ENCODE data around the gene HSD17B12. TPM values are rescaled to one million over a fixed set of nuclear protein-coding genes. Genes with fewer than 3 reads are reported as not detected.

HSD17B12 gene
- total RNA-seq, 2 experiments from 2014 or later, result 70.9 to 138 TPM

DNA sequence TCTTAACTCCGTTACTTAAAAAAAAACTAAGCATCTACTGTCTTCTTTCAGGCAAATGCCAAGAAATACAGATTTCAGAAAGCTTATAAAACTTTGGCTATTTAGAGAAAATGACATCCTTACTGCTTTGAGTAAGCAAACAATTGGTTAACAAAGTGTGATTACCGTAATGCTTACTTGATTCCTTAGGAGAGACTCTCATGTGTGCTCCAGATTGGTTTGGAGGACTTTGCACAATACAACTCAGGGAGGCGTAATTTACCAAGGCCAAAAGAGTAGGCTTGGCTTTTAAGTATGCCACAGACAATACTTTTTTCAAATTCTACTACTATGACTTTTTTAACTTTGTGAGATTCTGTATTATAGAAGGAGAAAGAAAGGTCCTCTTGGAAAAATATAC is 123.2 kb downstream of the HSD17B12 start:
- BruUV-seq (replicated peaks), result no TSS peak
- H3K27ac ChIP-seq (ENCODE audit: low read depth, low read length, poor library complexity, severe bottlenecking), result no peak overlapping the region
- no peaks in the 10 kb centered on the region for H3K4me1 ChIP-seq (ENCODE audit: insufficient read depth, low read length, poor library complexity, severe bottlenecking)
- H3K79me2 ChIP-seq (ENCODE audit: insufficient read depth, low read depth, low read length), result no peaks in the 10 kb centered on the region
- DNase-seq (ENCODE audit: low spot score), result no peak
- H3K9me3 ChIP-seq (ENCODE audit: low read length), result peaks cover 6% of the 10 kb centered on the region; the same call in 1 of the 2 replicates
- no peak overlapping the region for H3K4me2 ChIP-seq (ENCODE audit: low read length)
- peaks cover 64% of the 10 kb centered on the region for H3K36me3 ChIP-seq (ENCODE audit: insufficient read depth, low read length)
- POLR2A ChIA-PET, result interaction anchor here (0.6 to 1.0 kb wide), 3 partner anchors 11 to 29 kb away, joined by 3 to 4 read pairs (median 3); no protein-coding TSS in a partner anchor
- no peaks in the 10 kb centered on the region for H3K9me2 ChIP-seq (ENCODE audit: insufficient read depth, low read length)
- CTCF ChIA-PET (ENCODE audit: unreplicated experiment), result no interaction called here
- no peak for TF ChIP-seq EZH2phosphoT487 (IDR thresholded peaks at IDR 0.05; ENCODE audit: borderline replicate concordance, low read depth, low read length)
- TF ChIP-seq, protein P1, sequence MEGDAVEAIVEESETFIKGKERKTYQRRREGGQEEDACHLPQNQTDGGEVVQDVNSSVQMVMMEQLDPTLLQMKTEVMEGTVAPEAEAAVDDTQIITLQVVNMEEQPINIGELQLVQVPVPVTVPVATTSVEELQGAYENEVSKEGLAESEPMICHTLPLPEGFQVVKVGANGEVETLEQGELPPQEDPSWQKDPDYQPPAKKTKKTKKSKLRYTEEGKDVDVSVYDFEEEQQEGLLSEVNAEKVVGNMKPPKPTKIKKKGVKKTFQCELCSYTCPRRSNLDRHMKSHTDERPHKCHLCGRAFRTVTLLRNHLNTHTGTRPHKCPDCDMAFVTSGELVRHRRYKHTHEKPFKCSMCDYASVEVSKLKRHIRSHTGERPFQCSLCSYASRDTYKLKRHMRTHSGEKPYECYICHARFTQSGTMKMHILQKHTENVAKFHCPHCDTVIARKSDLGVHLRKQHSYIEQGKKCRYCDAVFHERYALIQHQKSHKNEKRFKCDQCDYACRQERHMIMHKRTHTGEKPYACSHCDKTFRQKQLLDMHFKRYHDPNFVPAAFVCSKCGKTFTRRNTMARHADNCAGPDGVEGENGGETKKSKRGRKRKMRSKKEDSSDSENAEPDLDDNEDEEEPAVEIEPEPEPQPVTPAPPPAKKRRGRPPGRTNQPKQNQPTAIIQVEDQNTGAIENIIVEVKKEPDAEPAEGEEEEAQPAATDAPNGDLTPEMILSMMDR (conservative IDR thresholded peaks at IDR 0.05; ENCODE audit: low read length), result no peak
- intact Hi-C loops (cut with micrococcal nuclease; ENCODE audit: unreplicated experiment), result no loop called here
- no peaks in the 10 kb centered on the region for H4K20me1 ChIP-seq (ENCODE audit: insufficient read depth, low read length)
- no peak overlapping the region for H3K4me3 ChIP-seq (ENCODE audit: low read depth, low read length, poor library complexity, severe bottlenecking)
- H2AFZ ChIP-seq (ENCODE audit: low read length), result no peak overlapping the region

DNA sequence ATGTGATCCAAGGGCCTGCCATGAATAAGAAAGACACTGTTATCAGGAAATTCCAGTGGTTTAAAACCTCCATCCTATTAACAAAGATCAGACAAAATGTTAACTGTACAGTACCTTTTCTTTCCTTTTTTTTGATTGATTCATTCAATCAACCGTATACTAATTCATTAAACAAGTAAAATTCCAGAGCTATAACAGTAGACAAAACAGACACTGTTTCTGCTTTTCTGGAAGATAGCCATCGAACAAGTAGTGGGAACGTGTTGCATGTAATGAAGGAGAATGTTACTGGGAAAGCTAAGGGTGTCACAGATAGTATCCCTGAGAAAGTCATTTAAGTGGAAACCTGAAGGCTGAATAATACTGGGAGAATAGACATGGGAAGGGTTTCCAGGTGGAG is 126.4 kb downstream of the HSD17B12 start:
- BruUV-seq (replicated peaks), result no TSS peak
- Histone ChIP-seq H2AFZ (ENCODE audit: low read length) (no peak overlapping the region), H3K79me2 (ENCODE audit: insufficient read depth, low read depth, low read length) (no peaks in the 10 kb centered on the region), H3K4me1 (ENCODE audit: insufficient read depth, low read length, poor library complexity, severe bottlenecking) (no peaks in the 10 kb centered on the region), H3K36me3 (ENCODE audit: insufficient read depth, low read length) (peaks cover 43% of the 10 kb centered on the region), H3K4me3 (ENCODE audit: low read depth, low read length, poor library complexity, severe bottlenecking) (no peak overlapping the region), H4K20me1 (ENCODE audit: insufficient read depth, low read length) (no peaks in the 10 kb centered on the region), H3K9me3 (ENCODE audit: low read length) (peaks cover 6% of the 10 kb centered on the region; the same call in 1 of the 2 replicates), H3K9me2 (ENCODE audit: insufficient read depth, low read length) (no peaks in the 10 kb centered on the region), H3K27ac (ENCODE audit: low read depth, low read length, poor library complexity, severe bottlenecking) (no peak overlapping the region), H3K4me2 (ENCODE audit: low read length) (no peak overlapping the region)
- intact Hi-C loops (cut with micrococcal nuclease; ENCODE audit: unreplicated experiment), result no loop called here
- ChIA-PET CTCF (ENCODE audit: unreplicated experiment) (no interaction called here), POLR2A (no interaction called here)
- no peak for DNase-seq (ENCODE audit: low spot score)
- TF ChIP-seq, protein P1 (conservative IDR thresholded peaks at IDR 0.05; ENCODE audit: low read length), result no peak
- no peak for TF ChIP-seq EZH2phosphoT487 (IDR thresholded peaks at IDR 0.05; ENCODE audit: borderline replicate concordance, low read depth, low read length)

DNA sequence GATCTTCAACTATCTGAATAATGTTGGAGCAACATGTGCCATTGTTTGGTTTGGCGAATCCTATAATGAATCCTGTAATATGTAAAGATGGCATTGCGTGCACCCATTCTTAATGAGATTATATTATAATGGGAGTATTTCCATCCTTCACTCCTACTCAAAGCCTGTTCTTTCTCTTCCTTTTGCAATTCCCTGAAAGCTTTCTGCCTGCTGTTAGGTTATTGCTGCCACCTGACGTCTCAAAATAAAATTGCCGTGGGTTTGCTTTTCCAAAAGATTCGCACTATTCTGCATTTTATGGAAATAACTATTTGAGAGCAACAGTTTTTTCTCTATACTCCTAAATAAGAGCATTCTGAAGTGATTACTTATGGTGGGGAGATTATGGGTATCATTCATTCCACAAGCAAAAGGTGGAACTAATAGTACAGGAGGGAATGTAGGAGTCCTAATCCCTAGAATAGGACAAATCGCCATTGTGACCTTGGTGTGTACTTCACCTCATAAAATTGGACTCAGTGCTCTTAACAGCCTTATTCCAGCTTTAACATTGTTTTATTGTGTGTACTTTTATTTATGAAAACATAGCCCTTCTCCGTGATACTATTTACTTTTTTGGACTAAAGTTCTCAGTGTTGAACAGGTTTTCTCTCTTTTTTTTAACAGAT is 130.5 kb downstream of the HSD17B12 start:
- Histone ChIP-seq H2AFZ (ENCODE audit: low read length) (no peak overlapping the region), H3K4me2 (ENCODE audit: low read length) (no peak overlapping the region), H3K9me2 (ENCODE audit: insufficient read depth, low read length) (no peaks in the 10 kb centered on the region), H3K4me1 (ENCODE audit: insufficient read depth, low read length, poor library complexity, severe bottlenecking) (no peaks in the 10 kb centered on the region), H3K4me3 (ENCODE audit: low read depth, low read length, poor library complexity, severe bottlenecking) (no peak overlapping the region), H3K36me3 (ENCODE audit: insufficient read depth, low read length) (peaks cover 29% of the 10 kb centered on the region), H3K27ac (ENCODE audit: low read depth, low read length, poor library complexity, severe bottlenecking) (no peak overlapping the region), H3K9me3 (ENCODE audit: low read length) (no peaks in the 10 kb centered on the region), H3K79me2 (ENCODE audit: insufficient read depth, low read depth, low read length) (no peaks in the 10 kb centered on the region), H4K20me1 (ENCODE audit: insufficient read depth, low read length) (no peaks in the 10 kb centered on the region)
- no peak for TF ChIP-seq EZH2phosphoT487 (IDR thresholded peaks at IDR 0.05; ENCODE audit: borderline replicate concordance, low read depth, low read length)
- TF ChIP-seq, protein P1 (conservative IDR thresholded peaks at IDR 0.05; ENCODE audit: low read length), result no peak
- intact Hi-C loops (cut with micrococcal nuclease; ENCODE audit: unreplicated experiment), result no loop called here
- CTCF ChIA-PET (ENCODE audit: unreplicated experiment), result no interaction called here
- no peak for DNase-seq (ENCODE audit: low spot score)
- POLR2A ChIA-PET, result no interaction called here
- no TSS peak for BruUV-seq (replicated peaks)

All from OCI-LY7 (cell line).